ENCODE data around the gene ANO8. TPM values are rescaled to one million over a fixed set of nuclear protein-coding genes. Genes with fewer than 3 reads are reported as not detected.

Gene ANO8
- polyA plus RNA-seq, 1 of the 3 experiments (the other 2 are of a cell fraction), result 7.8 TPM

GRCh38 chr19:17325133-17325532, 9.5 kb downstream of the ANO8 start:
- TF ChIP-seq CHD2 (IDR thresholded peaks at IDR 0.05; ENCODE audit: low read length, partially characterized antibody) (no peak), TCF12 (IDR thresholded peaks at IDR 0.05) (no peak), GABPA (IDR thresholded peaks at IDR 0.05; ENCODE audit: low read depth) (no peak), MEF2A (IDR thresholded peaks at IDR 0.05; ENCODE audit: borderline replicate concordance, low read depth) (no peak), REST (IDR thresholded peaks at IDR 0.05; ENCODE audit: low read depth, low read length) (no peak), RAD21 (IDR thresholded peaks at IDR 0.05; ENCODE audit: low read length) (no peak), SIN3A (IDR thresholded peaks at IDR 0.05; ENCODE audit: borderline replicate concordance, low read depth, low read length) (no peak), SMC3 (IDR thresholded peaks at IDR 0.05; ENCODE audit: low read depth, low read length) (no peak), FOXM1 (IDR thresholded peaks at IDR 0.05; ENCODE audit: low read depth) (no peak), JUND (IDR thresholded peaks at IDR 0.05) (no peak), RXRA (IDR thresholded peaks at IDR 0.05; ENCODE audit: borderline replicate concordance, low read depth) (no peak), TEAD4 (IDR thresholded peaks at IDR 0.05; ENCODE audit: borderline replicate concordance, insufficient read depth) (no peak), RFX5 (IDR thresholded peaks at IDR 0.05; ENCODE audit: low read length) (no peak), FOSL2 (IDR thresholded peaks at IDR 0.05; ENCODE audit: borderline replicate concordance, low read depth) (no peak), FOXJ3 (CRISPR knock-in tag; IDR thresholded peaks at IDR 0.05) (no peak)
- TF ChIP-seq, protein P1, sequence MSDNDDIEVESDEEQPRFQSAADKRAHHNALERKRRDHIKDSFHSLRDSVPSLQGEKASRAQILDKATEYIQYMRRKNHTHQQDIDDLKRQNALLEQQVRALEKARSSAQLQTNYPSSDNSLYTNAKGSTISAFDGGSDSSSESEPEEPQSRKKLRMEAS (IDR thresholded peaks at IDR 0.05; ENCODE audit: low read depth), result no peak
- TF ChIP-seq, protein P2, sequence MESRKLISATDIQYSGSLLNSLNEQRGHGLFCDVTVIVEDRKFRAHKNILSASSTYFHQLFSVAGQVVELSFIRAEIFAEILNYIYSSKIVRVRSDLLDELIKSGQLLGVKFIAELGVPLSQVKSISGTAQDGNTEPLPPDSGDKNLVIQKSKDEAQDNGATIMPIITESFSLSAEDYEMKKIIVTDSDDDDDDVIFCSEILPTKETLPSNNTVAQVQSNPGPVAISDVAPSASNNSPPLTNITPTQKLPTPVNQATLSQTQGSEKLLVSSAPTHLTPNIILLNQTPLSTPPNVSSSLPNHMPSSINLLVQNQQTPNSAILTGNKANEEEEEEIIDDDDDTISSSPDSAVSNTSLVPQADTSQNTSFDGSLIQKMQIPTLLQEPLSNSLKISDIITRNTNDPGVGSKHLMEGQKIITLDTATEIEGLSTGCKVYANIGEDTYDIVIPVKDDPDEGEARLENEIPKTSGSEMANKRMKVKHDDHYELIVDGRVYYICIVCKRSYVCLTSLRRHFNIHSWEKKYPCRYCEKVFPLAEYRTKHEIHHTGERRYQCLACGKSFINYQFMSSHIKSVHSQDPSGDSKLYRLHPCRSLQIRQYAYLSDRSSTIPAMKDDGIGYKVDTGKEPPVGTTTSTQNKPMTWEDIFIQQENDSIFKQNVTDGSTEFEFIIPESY (IDR thresholded peaks at IDR 0.05; ENCODE audit: borderline replicate concordance, low read depth), result no peak
- TF ChIP-seq, protein P3, sequence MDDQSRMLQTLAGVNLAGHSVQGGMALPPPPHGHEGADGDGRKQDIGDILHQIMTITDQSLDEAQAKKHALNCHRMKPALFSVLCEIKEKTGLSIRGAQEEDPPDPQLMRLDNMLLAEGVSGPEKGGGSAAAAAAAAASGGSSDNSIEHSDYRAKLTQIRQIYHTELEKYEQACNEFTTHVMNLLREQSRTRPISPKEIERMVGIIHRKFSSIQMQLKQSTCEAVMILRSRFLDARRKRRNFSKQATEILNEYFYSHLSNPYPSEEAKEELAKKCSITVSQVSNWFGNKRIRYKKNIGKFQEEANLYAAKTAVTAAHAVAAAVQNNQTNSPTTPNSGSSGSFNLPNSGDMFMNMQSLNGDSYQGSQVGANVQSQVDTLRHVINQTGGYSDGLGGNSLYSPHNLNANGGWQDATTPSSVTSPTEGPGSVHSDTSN (IDR thresholded peaks at IDR 0.05), result no peak
- TF ChIP-seq, protein P4, sequence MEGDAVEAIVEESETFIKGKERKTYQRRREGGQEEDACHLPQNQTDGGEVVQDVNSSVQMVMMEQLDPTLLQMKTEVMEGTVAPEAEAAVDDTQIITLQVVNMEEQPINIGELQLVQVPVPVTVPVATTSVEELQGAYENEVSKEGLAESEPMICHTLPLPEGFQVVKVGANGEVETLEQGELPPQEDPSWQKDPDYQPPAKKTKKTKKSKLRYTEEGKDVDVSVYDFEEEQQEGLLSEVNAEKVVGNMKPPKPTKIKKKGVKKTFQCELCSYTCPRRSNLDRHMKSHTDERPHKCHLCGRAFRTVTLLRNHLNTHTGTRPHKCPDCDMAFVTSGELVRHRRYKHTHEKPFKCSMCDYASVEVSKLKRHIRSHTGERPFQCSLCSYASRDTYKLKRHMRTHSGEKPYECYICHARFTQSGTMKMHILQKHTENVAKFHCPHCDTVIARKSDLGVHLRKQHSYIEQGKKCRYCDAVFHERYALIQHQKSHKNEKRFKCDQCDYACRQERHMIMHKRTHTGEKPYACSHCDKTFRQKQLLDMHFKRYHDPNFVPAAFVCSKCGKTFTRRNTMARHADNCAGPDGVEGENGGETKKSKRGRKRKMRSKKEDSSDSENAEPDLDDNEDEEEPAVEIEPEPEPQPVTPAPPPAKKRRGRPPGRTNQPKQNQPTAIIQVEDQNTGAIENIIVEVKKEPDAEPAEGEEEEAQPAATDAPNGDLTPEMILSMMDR (IDR thresholded peaks at IDR 0.05), result no peak
- POLR2A ChIA-PET, result interaction anchor here (1.0 kb wide), 1 partner anchor 18 kb away, joined by 3 read pairs; no protein-coding TSS in a partner anchor

More at GRCh38 chr19:17325133-17325532, 9.5 kb downstream of the ANO8 start:
- H3K36me3 ChIP-seq (replicated peaks in 1 of 2; ENCODE audit: control insufficient read depth in 1 of 2, insufficient read depth in 2 of 2, low read length in 1 of 2), result peaks cover 0 to 31% of the 10 kb centered on the region in 2 experiments
- no peaks in the 10 kb centered on the region for H3K79me2 ChIP-seq (ENCODE audit: insufficient read depth)
- H3K27ac ChIP-seq (ENCODE audit: low read depth in 2 of 2, low read length in 1 of 2), result no peak overlapping the region
- CTCF ChIA-PET, result interaction anchor here (1.3 to 1.5 kb wide), 2 partner anchors 9 to 13 kb away, joined by 3 to 8 read pairs; partner anchors contain the start of gene ANO8
- no peak overlapping the region for H3K9ac ChIP-seq
- no peak overlapping the region for H2AFZ ChIP-seq (ENCODE audit: low read depth)
- no peaks in the 10 kb centered on the region for H3F3A ChIP-seq (replicated peaks; ENCODE audit: insufficient read depth)
- no peak for DNase-seq
- H3K4me3 ChIP-seq (ENCODE audit: low read depth in 2 of 2, low read length in 1 of 2), result no peak overlapping the region
- H3K4me1 ChIP-seq (ENCODE audit: control insufficient read depth in 1 of 2, insufficient read depth in 2 of 2, low read depth in 1 of 2, low read length in 1 of 2), result no peaks in the 10 kb centered on the region
- no peaks in the 10 kb centered on the region for H3K27me3 ChIP-seq (ENCODE audit: insufficient read depth)
- H4K20me1 ChIP-seq (ENCODE audit: insufficient read depth), result no peaks in the 10 kb centered on the region
- no peak overlapping the region for H3K4me2 ChIP-seq
- H3K9me2 ChIP-seq, result no peaks in the 10 kb centered on the region
- H3K9me3 ChIP-seq, result no peaks in the 10 kb centered on the region
- 97% methylated on average over 15 of the region's 20 CpGs for WGBS (ENCODE audit: low lambda C conversion rate)

All from SK-N-SH (cell line).